Measurements from ENCODE around the gene MAD1L1.

The MAD1L1 gene

DNA sequence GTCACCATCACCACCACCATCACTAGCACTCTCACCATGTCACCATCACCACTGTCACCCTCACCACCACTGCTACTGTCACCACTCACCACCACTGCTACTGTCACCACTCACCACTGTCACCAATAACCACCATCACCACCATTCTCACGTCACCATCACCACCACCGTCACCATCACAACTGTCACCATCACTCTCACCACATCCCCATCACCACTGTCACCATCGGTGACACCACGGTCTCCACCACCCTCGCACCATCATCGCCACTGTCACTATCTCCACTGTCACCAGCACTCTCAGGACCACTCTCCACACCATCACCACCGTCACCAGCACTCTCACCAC lies 130.4 kb downstream of the MAD1L1 start:
- TF ChIP-seq CSDC2 (CRISPR knock-in tag; IDR thresholded peaks at IDR 0.05) (no peak), RARB (CRISPR knock-in tag; IDR thresholded peaks at IDR 0.05) (no peak), TCF4 (CRISPR knock-in tag; IDR thresholded peaks at IDR 0.05; ENCODE audit: borderline replicate concordance) (no peak)
- ATAC-seq: no peak

DNA sequence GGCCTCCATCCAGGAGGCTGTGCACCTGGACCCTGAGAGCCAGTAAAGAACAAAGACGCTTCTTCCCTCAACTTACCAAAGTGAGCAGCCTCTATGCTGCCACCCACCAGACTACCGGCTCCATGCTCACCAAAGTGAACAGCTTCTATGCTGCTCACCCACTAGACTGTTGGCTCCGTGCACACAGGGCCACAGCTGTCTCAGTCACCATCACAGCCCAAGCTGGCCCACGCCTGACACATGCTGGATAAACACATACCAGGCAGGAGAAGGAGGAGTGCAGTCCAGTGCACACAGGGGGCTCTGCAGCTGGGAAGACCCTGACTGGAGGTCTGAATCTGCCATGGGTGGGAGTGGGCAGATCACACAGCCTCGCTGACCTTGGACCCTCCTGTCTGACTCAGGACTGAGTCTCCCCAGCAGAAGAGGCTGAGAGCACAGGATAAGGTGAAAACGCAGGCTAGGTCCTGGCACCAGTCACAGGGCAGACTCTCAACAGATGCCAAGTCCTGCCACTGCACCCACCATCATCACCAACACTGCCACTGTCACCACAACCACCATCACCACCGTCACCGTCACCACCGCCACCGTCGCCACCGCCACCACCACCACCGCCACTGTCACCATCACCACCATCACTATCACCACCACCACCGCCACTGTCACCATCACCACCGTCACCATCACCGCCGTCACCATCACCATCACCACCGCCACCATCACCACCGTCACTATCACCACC lies 130.9 kb downstream of the MAD1L1 start:
- no peak for ATAC-seq

More for the DNA sequence above, 130.9 kb downstream of the MAD1L1 start:
- no peak for TF ChIP-seq ZNF8 (CRISPR knock-in tag; IDR thresholded peaks at IDR 0.05)
- TF ChIP-seq ZNF70 (CRISPR knock-in tag; IDR thresholded peaks at IDR 0.05): no peak
- TF ChIP-seq BACH2 (CRISPR knock-in tag; IDR thresholded peaks at IDR 0.05; ENCODE audit: borderline replicate concordance): no peak
- TF ChIP-seq GLIS3 (CRISPR knock-in tag; IDR thresholded peaks at IDR 0.05): no peak
- TF ChIP-seq RARB (CRISPR knock-in tag; IDR thresholded peaks at IDR 0.05): no peak
- TF ChIP-seq TSHZ2 (CRISPR knock-in tag; IDR thresholded peaks at IDR 0.05): no peak
- TF ChIP-seq SNAI2 (CRISPR knock-in tag; IDR thresholded peaks at IDR 0.05): no peak
- no peak for TF ChIP-seq CSRNP3 (CRISPR knock-in tag; IDR thresholded peaks at IDR 0.05)
- TF ChIP-seq ESRRG (CRISPR knock-in tag; IDR thresholded peaks at IDR 0.05): no peak
- no peak for TF ChIP-seq TCF4 (CRISPR knock-in tag; IDR thresholded peaks at IDR 0.05; ENCODE audit: borderline replicate concordance)
- no peak for TF ChIP-seq ZFP30 (CRISPR knock-in tag; IDR thresholded peaks at IDR 0.05)
- TF ChIP-seq, protein P1, sequence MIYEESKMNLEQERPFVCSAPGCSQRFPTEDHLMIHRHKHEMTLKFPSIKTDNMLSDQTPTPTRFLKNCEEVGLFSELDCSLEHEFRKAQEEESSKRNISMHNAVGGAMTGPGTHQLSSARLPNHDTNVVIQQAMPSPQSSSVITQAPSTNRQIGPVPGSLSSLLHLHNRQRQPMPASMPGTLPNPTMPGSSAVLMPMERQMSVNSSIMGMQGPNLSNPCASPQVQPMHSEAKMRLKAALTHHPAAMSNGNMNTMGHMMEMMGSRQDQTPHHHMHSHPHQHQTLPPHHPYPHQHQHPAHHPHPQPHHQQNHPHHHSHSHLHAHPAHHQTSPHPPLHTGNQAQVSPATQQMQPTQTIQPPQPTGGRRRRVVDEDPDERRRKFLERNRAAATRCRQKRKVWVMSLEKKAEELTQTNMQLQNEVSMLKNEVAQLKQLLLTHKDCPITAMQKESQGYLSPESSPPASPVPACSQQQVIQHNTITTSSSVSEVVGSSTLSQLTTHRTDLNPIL (CRISPR knock-in tag; IDR thresholded peaks at IDR 0.05; ENCODE audit: low read depth): no peak
- no peak for TF ChIP-seq ZNF565 (CRISPR knock-in tag; conservative IDR thresholded peaks at IDR 0.05; ENCODE audit: low read depth)
- no peak for TF ChIP-seq POU6F1 (CRISPR knock-in tag; IDR thresholded peaks at IDR 0.05; ENCODE audit: borderline replicate concordance, low read depth)
- no peak for TF ChIP-seq TOX (CRISPR knock-in tag; IDR thresholded peaks at IDR 0.05; ENCODE audit: borderline replicate concordance)
- no peak for TF ChIP-seq ZFP3 (CRISPR knock-in tag; IDR thresholded peaks at IDR 0.05)
- TF ChIP-seq ARNTL (CRISPR knock-in tag; IDR thresholded peaks at IDR 0.05; ENCODE audit: borderline replicate concordance, low read depth): no peak
- TF ChIP-seq ZC3H10 (CRISPR knock-in tag; IDR thresholded peaks at IDR 0.05): no peak
- TF ChIP-seq PATZ1 (CRISPR knock-in tag; IDR thresholded peaks at IDR 0.05; ENCODE audit: borderline replicate concordance): no peak

Data from SK-N-SH treated with all-trans-retinoic acid at 6 μM for 48 hours (cell line).